Epithelial cell of esophagus (primary cell): ENCODE results near the gene MYO9A.

Experiments
- DNase-seq: peaks from one replicate; pipeline ENCODE4 v3.0.0; 2010; ENCODE audit warnings: low read depth
- H3K4me3 ChIP-seq: 2 replicates; pipeline ENCODE4 v1.5.1; 2011; ENCODE audit warnings: mild to moderate bottlenecking, low read length, control low read depth
- CTCF ChIP-seq: IDR thresholded peaks from 2 replicates; pipeline ENCODE4 v1.5.1; 2011; ENCODE audit warnings: low read depth, mild to moderate bottlenecking, low read length, control low read depth, inconsistent platforms; ENCODE audit not compliant: insufficient read depth; ENCODE audit errors: missing control alignments

Gene MYO9A

GRCh38 chr15:71811036-71811736 lies 306.8 kb downstream of the MYO9A start:
- no peak overlapping the region for H3K4me3 ChIP-seq
- no peak for TF ChIP-seq CTCF
- DNase-seq, result no peak

- TF ChIP-seq CTCF, result no peak
Observed at GRCh38 chr15:71810256-71811035, 307.5 kb downstream of the MYO9A start, which contains the start of gene NR2E3. Gene NR2E3 (plus strand): TSS chr15:71810554. CDS start chr15:71810744, 190 bp downstream.

GRCh38 chr15:71809346-71809745 lies 308.6 kb downstream of the MYO9A start:
- no peak for TF ChIP-seq CTCF
- no peak overlapping the region for H3K4me3 ChIP-seq
- DNase-seq, result no peak

More at GRCh38 chr15:71810256-71811035, 307.5 kb downstream of the MYO9A start, which contains the start of gene NR2E3:
- no peak within 1 kb of the TSS for H3K4me3 ChIP-seq
- DNase-seq, result no peak

GRCh38 chr15:71808311-71809020 lies 309.5 kb downstream of the MYO9A start:
- TF ChIP-seq CTCF, result no peak
- DNase-seq, result no peak
- H3K4me3 ChIP-seq, result no peak overlapping the region

GRCh38 chr15:71807691-71808091 lies 310.3 kb downstream of the MYO9A start:
- peak; percentile 24 for DNase-seq
- no peak for TF ChIP-seq CTCF
- no peak overlapping the region for H3K4me3 ChIP-seq

- H3K4me3 ChIP-seq, result no peak overlapping the region
- no peak for DNase-seq
- no peak for TF ChIP-seq CTCF
Observed at GRCh38 chr15:71807125-71807629, 310.8 kb downstream of the MYO9A start.
